UCSD-AML1 (cell line): ENCODE data around the gene ACKR2.

Source experiments
- DNase-seq: peaks from one replicate; lab custom pipeline; 2025; ENCODE audit not compliant: unreplicated experiment; lab: John Stamatoyannopoulos, UW

The ACKR2 gene, protein sequence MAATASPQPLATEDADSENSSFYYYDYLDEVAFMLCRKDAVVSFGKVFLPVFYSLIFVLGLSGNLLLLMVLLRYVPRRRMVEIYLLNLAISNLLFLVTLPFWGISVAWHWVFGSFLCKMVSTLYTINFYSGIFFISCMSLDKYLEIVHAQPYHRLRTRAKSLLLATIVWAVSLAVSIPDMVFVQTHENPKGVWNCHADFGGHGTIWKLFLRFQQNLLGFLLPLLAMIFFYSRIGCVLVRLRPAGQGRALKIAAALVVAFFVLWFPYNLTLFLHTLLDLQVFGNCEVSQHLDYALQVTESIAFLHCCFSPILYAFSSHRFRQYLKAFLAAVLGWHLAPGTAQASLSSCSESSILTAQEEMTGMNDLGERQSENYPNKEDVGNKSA

GRCh38 chr3:42809202-42809601, at the start of gene ACKR2:
Gene ACKR2 (plus strand): TSS chr3:42809445. CDS start chr3:42864503, 55,058 bp downstream.
- DNase-seq: no peak

DNA sequence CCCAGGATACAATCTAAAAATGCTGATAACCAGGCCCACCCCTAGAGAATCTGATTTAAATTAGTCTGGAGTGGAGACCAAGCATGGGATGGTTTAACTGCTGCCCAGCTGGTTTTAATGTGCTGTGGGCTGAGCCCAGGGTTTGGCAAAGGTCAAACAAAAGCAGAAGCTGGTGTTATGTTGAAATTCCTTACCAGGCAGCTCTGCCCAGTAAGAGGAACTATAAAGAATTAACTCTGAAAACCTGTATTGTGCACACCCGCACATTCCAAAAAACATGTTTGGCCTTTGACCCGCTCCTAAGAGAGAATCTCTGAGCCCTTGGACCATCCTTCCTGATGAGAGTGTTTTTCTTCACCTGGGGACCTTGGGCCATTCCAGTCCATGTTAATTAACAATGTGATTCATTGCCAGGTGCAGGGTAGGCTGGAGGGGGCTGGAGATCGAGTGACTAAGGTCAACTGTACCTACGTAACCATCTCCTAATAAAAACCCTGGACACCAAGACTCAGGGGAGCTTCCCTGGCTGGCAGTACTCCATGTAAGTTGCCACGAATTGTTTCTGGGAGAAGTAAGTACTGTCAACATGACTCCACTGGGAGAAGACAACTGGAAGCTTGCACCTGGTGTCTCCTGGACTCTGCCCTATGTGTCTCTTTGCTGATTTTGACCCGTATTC, 47.1 kb upstream of the ACKR2 start:
- no peak for DNase-seq

- DNase-seq: no peak
Observed at GRCh38 chr3:42763021-42763420, 46.2 kb upstream of the ACKR2 start.

DNA sequence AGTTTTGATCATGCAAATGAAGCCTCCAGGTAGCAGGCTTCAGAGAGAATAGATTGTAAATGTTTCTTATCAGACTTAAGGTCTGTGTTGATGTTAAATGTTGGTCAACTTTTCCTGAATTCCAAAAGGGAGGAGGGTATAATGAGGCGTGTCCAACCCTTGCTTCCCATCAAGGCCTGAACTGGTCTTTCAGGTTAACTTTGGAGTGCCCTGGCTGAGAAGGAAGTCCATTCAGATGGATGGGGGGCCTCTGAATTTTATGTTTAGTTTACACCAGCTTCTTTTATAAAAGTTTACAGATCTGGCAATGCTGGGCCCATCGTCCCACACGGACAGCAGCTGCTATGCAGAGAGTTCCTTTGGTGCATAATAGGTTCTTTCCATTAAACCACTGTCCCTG, 45.1 kb upstream of the ACKR2 start:
- DNase-seq: no peak

DNA sequence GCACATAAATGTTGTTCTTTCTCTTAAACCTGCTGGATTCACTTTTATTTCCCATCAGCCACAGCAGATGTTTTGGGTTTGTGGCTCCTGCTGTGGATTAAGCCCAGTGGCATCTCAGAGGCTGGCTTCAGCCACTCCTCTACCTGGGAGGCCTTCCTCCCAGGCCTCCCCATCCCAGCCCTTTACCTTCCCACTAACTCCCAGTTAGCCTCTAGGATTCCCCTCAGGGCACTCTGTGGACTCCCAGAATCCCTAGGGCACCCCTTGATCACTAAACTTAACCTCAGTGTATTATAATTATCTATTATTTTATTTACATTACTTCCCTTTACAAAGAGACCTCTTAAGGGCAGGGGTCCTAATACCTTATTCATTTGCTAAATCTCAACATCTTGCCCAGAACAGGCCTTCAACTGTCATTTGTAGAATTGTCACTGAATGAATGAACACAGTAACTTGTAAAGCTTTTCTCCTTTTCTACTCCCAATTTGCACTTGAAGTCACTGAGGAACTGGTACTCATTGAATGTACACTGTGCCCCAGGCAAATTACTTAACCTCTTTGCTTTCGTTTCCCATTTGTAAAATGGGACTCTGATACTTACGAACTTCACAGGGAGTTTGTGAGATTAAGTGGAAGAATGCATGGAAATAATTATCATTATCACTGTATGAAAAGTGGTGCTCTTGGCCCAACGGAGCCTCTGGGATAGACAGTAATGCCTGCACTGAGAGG, 44.5 kb upstream of the ACKR2 start:
- DNase-seq: no peak

DNA sequence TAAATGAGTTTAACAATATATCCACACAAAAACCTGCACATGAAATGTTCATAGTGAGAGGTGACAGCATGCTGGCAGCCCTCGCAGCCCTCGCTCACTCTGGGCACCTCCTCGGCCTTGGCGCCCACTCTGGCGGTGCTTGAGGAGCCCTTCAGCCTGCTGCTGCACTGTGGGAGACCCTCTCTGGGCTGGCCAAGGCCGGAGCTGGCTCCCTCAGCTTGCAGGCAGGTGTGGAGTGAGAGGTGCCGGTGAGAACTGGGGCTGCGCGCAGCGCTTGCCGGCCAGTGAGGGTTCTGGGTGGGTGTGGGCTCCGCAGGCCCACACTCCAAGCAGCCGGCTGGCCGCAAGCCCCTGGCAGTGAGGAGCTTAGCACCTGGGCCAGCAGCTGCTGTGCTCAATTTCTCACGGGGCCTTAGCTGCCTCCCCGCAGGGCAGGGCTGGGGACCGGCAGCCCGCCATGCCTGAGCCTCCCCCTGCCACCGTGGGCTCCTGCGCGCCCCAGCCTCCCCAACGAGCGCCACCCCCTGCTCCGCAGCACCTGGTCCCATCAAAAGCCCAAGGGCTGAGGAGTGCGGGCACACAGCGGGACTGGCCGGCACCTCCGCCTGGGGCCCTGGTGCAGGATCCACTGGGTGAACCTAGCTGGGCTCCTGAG, 39.6 kb upstream of the ACKR2 start:
- DNase-seq: no peak

DNA sequence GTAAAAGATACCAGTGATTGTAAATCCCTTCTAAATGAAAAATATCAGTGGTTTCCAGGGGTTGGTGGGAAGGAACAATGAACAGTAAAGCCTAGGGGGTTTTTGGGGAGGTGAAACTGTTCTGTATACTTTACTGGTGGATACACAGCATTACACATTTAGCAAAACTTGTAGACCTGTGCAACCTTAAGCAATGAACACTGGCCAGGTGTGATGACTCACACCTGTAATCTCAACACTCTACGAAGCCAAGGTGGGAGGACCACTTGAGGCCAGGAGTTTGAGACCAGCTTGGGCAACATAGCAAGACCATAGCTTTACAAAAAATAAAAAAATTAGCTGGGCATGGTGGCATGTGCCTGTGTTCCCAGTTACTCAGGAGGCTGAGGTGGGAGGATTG, 38.0 kb upstream of the ACKR2 start:
- DNase-seq: no peak

DNA sequence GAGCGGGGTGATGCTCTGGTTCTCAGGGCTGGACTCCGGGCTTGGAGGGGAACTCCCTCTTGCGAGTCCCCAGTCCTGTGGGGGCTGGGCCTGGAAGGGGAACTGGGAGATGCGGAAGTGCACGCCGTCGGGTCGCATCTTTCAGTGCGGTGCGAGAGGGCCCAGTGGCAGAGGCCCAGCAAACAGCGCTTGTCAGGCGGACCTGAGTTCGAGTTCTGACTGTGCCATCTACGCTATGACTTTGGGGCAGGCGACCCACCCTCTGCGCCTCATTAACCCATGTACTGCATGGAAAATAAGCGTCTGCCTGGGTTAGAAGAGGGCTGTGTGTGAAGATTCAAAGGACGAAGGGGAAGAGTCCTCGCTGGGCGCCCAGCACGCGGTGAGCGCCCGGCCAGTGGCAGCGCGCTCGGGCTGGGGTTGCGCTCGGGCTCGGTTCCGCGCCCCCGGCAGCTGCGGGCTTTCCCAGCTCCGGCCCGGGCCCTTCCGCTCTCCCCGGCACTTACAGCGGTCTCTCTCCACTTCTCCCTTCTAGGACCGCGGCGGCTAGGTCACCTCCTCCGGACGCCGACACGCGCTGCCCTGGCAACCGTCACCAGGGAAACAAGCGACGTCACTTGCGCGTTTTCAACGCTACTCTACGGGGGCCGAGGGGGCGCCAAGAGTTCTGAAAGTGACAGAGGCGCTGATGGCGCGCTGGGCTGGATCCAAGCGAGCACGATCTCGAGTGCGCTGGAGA, 36.4 kb upstream of the ACKR2 start, which contains the start of gene CCDC13:
TSS of gene CCDC13 (minus strand) at position 584 of the 739 bp plus-strand sequence. CDS start 14,908 bp downstream, outside the sequence.
- DNase-seq: peak; percentile 93

DNA sequence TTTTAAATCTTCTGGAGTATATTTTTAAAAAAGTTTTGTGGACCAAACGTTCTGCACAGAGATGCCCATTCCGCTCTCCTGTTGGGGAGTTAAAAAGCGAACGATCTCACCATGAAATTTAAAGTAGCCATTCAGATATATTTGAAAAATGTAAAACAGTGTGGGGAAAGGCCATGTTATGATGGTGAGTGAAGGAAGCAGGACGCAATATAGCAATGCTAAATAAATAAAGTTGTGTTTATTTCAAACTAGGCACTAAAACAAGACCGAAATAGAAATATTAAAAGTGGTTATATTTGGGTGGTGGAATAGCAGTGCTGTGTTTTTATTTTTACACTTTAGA, 35.9 kb upstream of the ACKR2 start:
- no peak for DNase-seq

- DNase-seq: no peak
Observed at GRCh38 chr3:42778644-42779043, 30.6 kb upstream of the ACKR2 start.

- no peak for DNase-seq
Observed at GRCh38 chr3:42780398-42780797, 28.8 kb upstream of the ACKR2 start.

DNA sequence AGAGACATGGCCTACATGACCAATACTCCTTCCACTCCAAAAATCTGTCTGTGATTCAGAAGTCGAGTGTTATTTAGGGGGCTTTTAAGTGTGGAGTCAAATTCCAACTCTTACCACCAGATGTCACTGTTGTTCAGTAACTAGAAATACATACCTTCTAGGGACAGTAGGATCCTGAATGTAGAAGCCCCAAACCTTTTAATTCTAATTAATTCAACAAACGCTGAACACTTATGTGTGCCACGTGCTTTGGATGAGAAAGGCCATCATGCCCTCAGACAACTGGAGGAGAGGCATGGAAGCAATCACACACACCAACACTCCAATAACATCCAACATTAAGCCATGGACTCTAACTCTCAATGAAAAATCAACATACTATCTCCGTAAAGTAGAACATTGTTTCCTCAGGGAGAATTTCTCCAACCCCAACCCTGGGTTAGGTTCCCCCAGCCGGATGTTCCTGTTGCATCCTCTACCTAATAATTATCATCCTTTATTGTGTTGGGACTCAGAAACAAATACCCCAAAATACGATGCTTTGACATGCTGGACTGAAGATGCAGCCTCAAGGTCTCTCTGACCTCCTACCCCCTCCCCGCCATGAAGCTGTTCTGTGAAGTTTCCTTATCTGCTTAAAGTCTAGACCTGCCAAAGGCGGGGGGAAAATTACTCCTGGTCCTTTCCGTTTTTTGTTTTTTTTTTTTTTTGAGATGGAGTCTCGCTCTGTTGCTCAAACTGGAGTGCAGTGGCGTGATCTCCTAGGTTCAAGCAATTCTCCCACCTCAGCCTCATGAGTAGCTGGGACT, 28.1 kb upstream of the ACKR2 start:
- no peak for DNase-seq

DNA sequence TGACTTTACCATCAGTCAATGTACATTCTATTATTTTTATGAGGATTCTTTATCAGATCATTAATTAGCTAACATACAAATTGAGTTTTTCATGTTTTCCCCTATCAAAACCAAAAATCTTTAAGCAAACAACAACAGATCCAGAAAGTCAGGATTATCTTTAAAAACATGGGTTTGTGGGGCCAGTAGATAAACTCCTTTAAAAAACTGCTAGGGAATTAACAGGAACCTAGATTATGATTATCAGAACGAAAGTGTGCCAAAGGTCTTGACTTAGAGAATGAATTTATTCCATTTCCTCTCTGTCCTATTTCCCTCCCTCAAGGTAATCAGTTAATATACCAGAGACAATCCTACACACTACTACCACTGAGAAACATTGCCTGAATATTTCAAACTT, 23.0 kb upstream of the ACKR2 start:
- no peak for DNase-seq

DNA sequence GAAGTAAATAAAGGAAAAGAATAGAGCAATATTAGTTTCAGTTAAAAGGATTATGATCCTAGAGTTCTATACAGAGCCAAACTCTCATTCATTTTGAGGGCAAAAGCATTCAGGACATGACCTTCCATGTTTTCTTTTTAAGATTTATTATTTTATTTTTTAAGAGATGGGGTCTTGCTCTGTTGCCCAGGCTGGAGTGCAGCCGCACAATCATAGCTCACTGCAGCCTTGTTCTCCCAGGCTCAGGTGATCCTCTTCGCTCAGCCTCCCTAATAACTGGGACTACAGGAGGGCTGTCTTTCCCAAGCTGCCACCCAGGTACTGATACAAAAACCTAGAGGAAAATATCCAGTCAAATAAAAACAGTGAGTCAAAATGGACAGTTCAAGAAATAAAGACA, 22.6 kb upstream of the ACKR2 start:
- no peak for DNase-seq

DNA sequence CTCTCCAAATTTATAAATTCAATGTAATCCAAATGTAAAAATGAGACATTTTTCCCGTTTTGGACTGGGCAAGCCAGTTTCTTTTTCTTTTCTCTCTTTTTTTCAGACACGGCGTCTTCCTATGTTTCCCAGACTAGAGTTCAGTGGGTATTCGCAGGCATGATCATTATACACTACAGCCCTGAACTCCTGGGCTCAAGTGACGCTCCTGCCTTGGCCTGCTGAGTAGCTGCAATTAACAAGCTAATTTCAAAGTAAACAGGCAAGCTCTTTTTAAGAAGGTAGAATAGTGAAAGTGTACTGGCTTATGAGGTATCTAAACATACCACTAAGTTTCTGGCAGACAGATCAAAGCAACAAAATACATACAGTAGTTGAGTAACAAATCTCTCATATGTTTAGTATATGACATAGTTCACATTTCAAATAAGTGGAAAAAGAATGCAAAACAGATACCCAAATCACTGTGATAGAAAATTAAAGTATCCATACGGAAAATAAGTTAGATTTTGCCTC, 18.5 kb upstream of the ACKR2 start:
- DNase-seq: no peak

- no peak for DNase-seq
Observed at GRCh38 chr3:42795621-42796181, 13.5 kb upstream of the ACKR2 start.

GRCh38 chr3:42796332-42796885, 12.8 kb upstream of the ACKR2 start:
- DNase-seq: no peak

DNA sequence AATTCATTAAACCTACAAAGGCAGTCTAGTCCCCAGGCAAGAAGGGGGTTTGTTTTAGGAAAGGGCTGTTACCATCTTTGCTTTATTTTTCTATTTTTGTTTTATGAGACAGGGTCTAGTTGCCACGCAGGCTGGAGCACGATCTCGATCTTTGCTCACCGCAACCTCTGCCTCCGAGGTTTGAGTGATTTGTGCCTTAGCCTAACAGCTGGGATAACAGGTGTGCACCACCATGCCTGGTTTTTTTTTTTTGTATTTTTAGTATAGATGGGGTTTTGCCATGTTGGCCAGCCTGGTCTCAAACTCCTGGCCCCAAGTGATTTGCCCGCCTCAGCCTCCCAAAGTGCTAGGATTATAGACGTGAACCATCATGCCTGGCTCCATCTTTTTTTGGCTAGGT, 9.9 kb upstream of the ACKR2 start:
- DNase-seq: no peak

- no peak for DNase-seq
Observed at GRCh38 chr3:42800251-42800650, 9.0 kb upstream of the ACKR2 start.
